HG03460 (cell line): Measurements from ENCODE around the gene IGF1.

Experiments used
- ATAC-seq: cut with Tn5 transposase; IDR thresholded peaks from one replicate; pipeline ENCODE4 v1.9.1; 2021; ENCODE audit not compliant: unreplicated experiment

The IGF1 gene

GRCh38 chr12:102497743-102498142 lies 17.4 kb upstream of the IGF1 start:
- no peak for ATAC-seq

- no peak for ATAC-seq
Observed at GRCh38 chr12:102496591-102496990, 16.2 kb upstream of the IGF1 start.

- no peak for ATAC-seq
Observed at GRCh38 chr12:102487226-102487625, 6.9 kb upstream of the IGF1 start.

- no peak for ATAC-seq
Observed at GRCh38 chr12:102486153-102486552, 5.8 kb upstream of the IGF1 start.

GRCh38 chr12:102484428-102484958 lies 4.1 kb upstream of the IGF1 start:
- ATAC-seq, result peak; percentile 55

- peak; percentile 13 for ATAC-seq
Observed at GRCh38 chr12:102484017-102484416, 3.7 kb upstream of the IGF1 start.

- ATAC-seq, result peak; percentile 48
Observed at GRCh38 chr12:102483466-102483865, 3.1 kb upstream of the IGF1 start.

- ATAC-seq, result no peak
Observed at GRCh38 chr12:102481705-102482425, 1.5 kb upstream of the IGF1 start.

- ATAC-seq, result no peak
Observed at GRCh38 chr12:102479939-102480338, 424 bp downstream of the IGF1 start.

GRCh38 chr12:102479099-102479885 lies 1.1 kb downstream of the IGF1 start:
- ATAC-seq, result peak; percentile 35

GRCh38 chr12:102478405-102479098 lies 1.8 kb downstream of the IGF1 start:
- peak; percentile 72 for ATAC-seq

- no peak for ATAC-seq
Observed at GRCh38 chr12:102475355-102475754, 5.0 kb downstream of the IGF1 start.

- ATAC-seq, result no peak
Observed at GRCh38 chr12:102474438-102475064, 5.8 kb downstream of the IGF1 start.

GRCh38 chr12:102472496-102472895 lies 7.9 kb downstream of the IGF1 start:
- ATAC-seq, result no peak

- no peak for ATAC-seq
Observed at GRCh38 chr12:102471556-102471955, 8.8 kb downstream of the IGF1 start.

GRCh38 chr12:102470945-102471344 lies 9.4 kb downstream of the IGF1 start:
- ATAC-seq, result no peak

- ATAC-seq, result no peak
Observed at GRCh38 chr12:102468261-102468915, 12.0 kb downstream of the IGF1 start.

GRCh38 chr12:102465762-102466560 lies 14.4 kb downstream of the IGF1 start:
- no peak for ATAC-seq

- ATAC-seq, result no peak
Observed at GRCh38 chr12:102463659-102464249, 16.6 kb downstream of the IGF1 start.
